ENCODE results near the gene PPP1R36. TPM values are rescaled to one million over a fixed set of nuclear protein-coding genes. Genes with fewer than 3 reads are reported as not detected.

Gene PPP1R36
- total RNA-seq, 1 donor from 2014 or later, result 0.49 TPM

Small RNA genes lying within 50 kb of the gene (small RNA-seq; reads per million reads assigned to genes)
- not detected for gene AL049869.4 (ENCODE audit: low replicate concordance)

Other genes starting within 250 kb of the PPP1R36 start
- 28.0 TPM for gene MTHFD1, start 161.6 kb upstream of the PPP1R36 start, total RNA-seq
- gene AKAP5, start 84.5 kb upstream of the PPP1R36 start, total RNA-seq, result 17.0 TPM
- gene ZBTB25, start 46.1 kb upstream of the PPP1R36 start, total RNA-seq, result 12.8 TPM
- gene ZBTB1, start 45.2 kb upstream of the PPP1R36 start, total RNA-seq, result 39.6 TPM
- 6.4 TPM for gene HSPA2, start 9.2 kb upstream of the PPP1R36 start, total RNA-seq
- gene PLEKHG3, start 154.5 kb downstream of the PPP1R36 start, total RNA-seq, result 7.1 TPM

Measured in temporal lobe (tissue), 2 donors.